Cardiac atrium fibroblast (primary cell): ENCODE data around the gene GLOD4. TPM values are rescaled to one million over a fixed set of nuclear protein-coding genes. Genes with fewer than 3 reads are reported as not detected.

Experiments
- total RNA-seq: library from RNA; depleted of rRNA; stranded (reverse); fragments of >200 nt; gene quantifications from 2 replicates; pipeline ENCODE4 v1.2.3, GENCODE V29; 2015

GLOD4 gene
- total RNA-seq = 36.3 and 58.0 TPM in 2 replicates

GRCh38 chr17:781805-782731 is at the start of gene GLOD4, which contains the start of gene MRM3:
TSS of gene GLOD4 (minus strand) at chr17:782280. CDS start at chr17:782255, 25 bp downstream.
TSS of gene MRM3 (plus strand) at chr17:782353. CDS start at chr17:782379, 26 bp downstream.

GRCh38 chr17:752002-752619 is 30.0 kb downstream of the GLOD4 start, which contains the start of gene GEMIN4:
TSS of gene GEMIN4 (minus strand) at chr17:752264. CDS start at chr17:752142, 122 bp downstream.

GRCh38 chr17:732067-732901 is 49.8 kb downstream of the GLOD4 start, which contains the start of gene TLCD3A:
TSS of gene TLCD3A (plus strand) at chr17:732596. CDS start at chr17:732648, 52 bp downstream.

Other genes starting within 250 kb of the GLOD4 start
- 14.4 and 17.7 TPM in 2 replicates for gene VPS53, start 67.4 kb downstream of the GLOD4 start, total RNA-seq
- gene TLCD3A, start 49.7 kb downstream of the GLOD4 start, total RNA-seq = 31.6 and 37.4 TPM in 2 replicates
- gene GEMIN4, start 30.0 kb downstream of the GLOD4 start, total RNA-seq = 12.6 and 12.8 TPM in 2 replicates
- 17.7 and 19.5 TPM in 2 replicates for gene MRM3, start 73 bp upstream of the GLOD4 start, total RNA-seq
- 20.7 and 46.0 TPM in 2 replicates for gene NXN, start 197.5 kb upstream of the GLOD4 start, total RNA-seq
- 13.7 and 17.3 TPM in 2 replicates for gene TIMM22, start 214.8 kb upstream of the GLOD4 start, total RNA-seq